GM18520 (cell line): ENCODE data around the gene ZNF562.
"Not testable (repeated sequence)": the region's sequence is repeated elsewhere in the genome, so short reads cannot be mapped to it uniquely, and the experiment has no call there.

ENCODE experiments used
- ATAC-seq: cut with Tn5 transposase; IDR thresholded peaks from one replicate; pipeline ENCODE4 v1.9.1; 2021; ENCODE audit not compliant: unreplicated experiment

Gene ZNF562

DNA sequence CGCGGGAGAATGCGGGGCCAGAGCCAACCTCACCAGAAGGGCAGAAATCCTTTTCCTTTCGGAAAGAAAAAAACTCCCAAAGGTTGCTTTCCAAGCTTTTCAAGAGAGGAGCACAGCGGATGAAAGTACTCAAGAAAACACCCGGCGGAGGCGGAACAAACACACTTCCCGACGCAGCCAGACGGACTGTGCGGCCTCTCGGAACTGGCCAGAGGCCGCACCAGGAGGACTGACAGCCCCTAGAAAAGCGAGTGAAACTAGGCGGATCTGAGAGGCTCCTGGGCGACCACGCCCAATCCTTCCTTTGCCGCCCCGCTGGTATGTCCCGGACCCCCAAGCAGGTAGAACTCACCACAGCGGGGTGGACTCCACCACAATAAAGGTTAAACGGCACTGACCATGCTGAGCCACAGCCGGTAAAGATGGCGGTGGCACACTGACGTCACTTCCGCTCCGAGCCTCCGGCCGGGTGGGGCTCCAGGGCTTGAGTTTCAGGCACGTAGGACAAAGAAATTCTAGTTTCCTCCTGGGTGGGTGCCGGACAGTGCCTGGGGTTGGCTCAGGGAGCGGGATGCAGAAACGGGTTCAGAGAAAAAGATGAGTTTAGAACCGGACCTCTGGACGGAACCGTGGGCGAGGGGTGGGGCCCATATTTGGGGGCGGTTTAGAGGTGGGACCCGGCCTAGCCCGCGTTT lies at the start of gene ZNF562:
ZNF562 (minus strand) TSS at position 438 of the 695 bp plus-strand sequence. CDS start 14,356 bp downstream, outside the sequence.
- no peak for ATAC-seq

- ATAC-seq: no peak
Observed at GRCh38 chr19:9724157-9724556, 49.3 kb upstream of the ZNF562 start.

GRCh38 chr19:9721861-9722260 lies 47.0 kb upstream of the ZNF562 start:
- ATAC-seq: no peak

DNA sequence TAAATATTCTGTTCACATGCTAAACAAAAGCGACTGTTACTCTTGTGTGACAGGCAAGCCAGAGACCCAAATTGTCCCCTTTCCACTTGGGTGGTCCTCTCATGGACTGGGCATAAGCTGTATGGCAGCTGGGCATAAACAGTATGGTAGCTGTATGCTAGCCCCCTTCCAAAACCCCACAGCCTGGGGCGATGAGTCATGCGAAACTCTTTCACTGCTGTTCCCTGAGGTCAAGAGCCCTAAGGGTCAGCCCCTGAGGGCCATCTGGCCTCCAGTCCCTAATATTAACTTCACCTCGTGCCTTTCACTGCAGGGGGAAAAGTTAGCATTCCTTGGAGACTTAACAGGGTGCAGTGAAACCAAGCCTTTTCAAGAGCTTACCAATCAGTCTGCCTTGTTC lies 45.6 kb upstream of the ZNF562 start:
- no peak for ATAC-seq

DNA sequence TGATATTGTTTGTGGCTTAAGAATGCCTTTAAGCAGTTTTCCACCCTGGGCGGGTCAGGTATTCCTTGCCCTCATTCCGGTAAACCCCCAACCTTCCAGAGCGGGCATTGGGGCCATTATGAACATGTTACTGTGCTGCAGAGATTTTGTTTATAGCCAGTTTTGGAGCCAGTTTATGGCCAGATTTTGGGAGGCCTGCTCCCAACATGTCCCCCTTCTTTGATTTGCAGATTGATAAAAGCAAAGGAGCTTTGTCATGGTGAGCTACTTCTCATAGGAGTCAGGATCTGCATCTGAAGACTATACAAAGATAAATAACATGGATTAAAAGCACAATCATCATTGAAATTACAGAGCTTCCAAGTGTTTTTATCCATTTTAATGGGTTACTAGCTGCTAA lies 36.9 kb upstream of the ZNF562 start:
- no peak for ATAC-seq

DNA sequence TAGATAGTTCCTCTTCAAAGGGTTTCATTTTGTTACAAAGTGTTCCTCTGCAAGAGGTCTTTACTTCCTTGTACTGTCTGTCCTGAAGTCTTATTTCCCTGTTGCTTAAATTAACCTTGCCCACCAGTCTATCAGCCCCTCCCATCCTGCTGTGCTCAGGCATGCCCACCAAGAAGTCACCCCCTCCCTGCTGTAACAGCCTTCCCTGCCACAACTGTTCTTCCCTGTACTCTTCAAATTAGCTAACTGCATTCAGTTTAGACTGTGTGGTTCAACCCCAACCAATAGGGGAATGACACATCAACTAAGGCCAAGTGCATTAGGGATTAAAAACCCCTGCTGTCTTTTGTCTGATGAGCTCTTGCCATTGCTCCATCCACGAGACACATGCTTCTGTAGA lies 34.4 kb upstream of the ZNF562 start:
- no peak for ATAC-seq

DNA sequence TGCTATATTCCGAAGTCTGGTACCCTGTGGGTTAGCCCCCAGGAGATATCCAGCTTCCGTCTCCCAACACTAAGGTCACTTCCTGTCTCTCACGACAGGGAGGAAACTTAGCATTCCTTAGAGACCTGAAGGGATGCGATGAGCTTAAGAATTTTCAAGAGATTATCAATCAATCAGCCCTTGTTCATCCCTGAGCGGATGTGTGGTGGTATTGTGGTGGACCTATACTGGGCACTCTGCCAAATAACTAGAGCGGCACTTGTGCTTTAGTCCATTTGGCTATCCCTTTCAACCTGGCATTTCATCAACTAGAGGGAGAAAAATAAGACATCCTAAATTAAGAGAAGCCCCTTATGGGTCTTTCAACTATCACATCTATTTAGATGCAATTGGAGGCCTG lies 30.9 kb upstream of the ZNF562 start:
- no peak for ATAC-seq

GRCh38 chr19:9702186-9702585 lies 27.3 kb upstream of the ZNF562 start:
- no peak for ATAC-seq

DNA sequence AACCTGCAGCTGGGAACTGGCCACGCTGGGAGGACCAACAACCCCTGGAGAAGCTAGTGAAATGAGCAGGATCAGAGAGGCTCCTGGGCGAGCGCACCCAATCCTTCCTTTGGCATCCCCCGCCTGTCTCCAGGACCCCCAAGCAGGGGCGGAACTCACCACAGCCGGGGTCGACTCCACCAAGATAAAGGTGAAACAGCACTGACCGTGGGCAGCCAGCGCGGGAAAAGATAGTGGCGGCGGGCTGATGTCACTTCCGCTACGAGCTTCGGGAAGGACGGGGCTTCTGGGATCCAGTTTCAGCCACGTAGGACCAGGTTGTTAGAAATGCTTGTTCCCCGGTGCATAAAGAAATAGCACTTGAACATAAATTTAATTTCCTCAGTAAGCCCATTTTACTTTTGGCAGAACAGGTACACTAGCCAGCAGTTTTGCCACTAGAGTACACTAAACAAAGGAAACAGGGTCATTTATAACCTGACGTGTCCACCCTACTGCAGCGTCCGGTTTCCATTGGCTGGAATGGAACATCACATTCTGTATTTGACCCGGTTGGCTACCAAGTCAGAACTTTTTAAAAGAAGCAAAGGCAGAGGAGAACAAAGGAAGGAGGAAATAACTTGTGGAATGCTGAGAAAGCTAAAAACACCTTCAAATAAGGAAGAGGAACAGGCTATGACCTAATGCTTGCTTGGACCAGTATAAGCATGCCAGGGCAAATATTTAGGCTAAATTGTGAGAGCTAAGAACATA lies 25.5 kb upstream of the ZNF562 start:
- no peak for ATAC-seq

DNA sequence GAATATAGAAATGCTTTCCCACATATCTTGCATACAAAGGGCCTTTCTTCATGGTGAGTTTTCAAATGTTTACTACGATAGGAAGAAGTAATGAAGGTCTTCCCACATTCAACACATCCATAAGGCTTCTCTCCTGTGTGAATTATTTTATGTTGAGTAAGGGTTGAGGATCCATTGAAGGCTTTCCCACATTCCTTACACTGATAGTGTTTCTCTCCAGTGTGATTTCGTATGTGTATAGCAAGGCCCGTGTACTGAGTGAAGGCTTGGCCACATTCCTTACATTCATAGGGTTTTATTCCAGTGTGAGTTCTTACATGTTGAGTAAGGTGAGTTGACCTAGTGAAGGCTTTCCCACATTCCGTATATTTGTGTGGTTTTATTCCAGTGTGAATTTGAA lies 15.4 kb upstream of the ZNF562 start:
- ATAC-seq: not testable (repeated sequence)

DNA sequence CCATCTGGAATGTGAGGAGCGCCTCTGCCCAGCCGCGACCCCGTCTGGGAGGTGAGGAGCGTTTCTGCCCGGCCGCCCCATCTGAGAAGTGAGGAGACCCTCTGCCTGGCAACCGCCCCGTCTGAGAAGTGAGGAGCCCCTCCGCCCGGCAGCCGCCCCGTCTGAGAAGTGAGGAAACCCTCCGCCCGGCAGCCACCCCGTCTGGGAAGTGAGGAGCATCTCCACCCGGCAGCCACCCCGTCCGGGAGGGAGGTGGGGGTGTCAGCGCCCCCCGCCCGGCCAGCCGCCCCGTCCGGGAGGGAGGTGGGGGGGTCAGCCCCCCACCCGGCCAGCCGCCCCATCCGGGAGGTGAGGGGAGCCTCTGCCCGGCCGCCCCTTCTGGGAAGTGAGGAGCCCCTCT lies 5.1 kb upstream of the ZNF562 start:
- not testable (repeated sequence) for ATAC-seq

- ATAC-seq: not testable (repeated sequence)
Observed at GRCh38 chr19:9675358-9675901, 530 bp upstream of the ZNF562 start.

DNA sequence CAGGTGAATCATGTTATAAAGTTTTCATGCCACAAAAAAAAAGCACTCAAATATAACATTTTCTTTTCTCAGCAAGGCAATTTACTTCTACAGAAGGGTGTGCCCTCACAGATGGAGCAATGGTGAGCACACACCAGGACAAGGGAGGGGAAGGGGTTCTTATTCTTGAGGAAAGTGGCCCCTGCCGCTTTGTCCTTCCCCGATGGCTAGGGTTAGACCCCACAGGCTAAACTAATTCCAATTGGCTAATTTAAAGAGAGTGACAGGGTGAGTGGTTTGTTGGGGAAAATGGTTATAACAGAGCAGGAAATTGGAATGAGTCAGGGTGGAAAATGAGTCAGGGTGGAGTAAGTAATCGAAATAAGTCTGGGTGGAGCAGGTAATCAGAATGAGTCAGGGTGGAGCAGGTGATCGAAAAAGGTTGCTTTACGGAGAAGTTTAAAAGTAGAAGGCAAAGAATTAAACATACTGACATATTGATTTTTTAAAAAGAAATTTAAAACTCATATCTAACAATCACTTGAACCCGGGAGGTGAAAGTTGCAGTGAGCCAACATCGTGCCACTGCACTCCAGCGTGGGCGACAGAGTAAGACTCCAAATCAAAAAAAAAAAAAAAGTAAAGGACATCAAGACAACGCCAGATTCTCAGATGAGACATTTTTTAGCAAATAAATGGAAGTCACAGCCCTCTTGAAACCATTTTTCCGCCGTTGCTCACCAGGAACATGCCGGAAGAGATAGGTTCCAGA lies 813 bp downstream of the ZNF562 start:
- no peak for ATAC-seq

- no peak for ATAC-seq
Observed at GRCh38 chr19:9672893-9673292, 2.0 kb downstream of the ZNF562 start.

DNA sequence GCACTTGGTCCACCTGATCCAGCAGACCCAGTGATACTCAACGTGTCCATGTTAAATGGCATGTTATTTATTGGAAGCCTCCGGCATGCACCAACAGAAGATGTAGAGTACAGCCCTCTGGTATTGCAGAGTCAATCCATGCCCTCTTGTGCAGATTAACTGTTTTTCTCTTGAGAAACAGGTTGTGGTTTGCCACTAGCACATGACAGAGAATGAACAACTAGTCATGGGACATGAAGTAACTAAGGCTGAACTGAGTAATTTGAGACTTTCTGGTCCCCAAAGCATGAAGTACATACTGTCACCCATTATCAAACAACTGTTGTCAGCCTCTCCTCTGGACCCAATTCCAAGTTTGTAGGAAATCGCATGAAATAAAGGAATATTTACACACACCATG lies 3.2 kb downstream of the ZNF562 start:
- no peak for ATAC-seq

GRCh38 chr19:9668544-9668943 lies 6.4 kb downstream of the ZNF562 start:
- no peak for ATAC-seq

DNA sequence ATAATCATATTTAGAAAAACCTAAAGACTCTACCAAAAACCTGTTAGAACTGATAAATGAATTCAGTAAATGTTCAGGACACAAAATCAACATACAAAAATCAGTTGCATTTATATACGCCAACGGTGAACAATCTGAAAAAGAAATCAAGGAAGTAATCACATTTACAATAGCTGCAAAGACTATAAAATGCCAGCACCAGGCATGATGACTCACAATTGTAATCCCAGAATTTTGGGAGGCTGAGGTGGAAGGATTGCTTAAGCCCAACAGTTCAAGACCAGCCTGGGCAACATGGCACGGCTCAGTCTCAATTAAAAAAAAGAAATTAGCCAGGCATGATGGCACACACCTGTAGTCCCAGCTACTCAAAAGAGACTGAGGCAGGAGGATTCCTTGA lies 7.0 kb downstream of the ZNF562 start:
- no peak for ATAC-seq

GRCh38 chr19:9658769-9659168 lies 16.1 kb downstream of the ZNF562 start:
- no peak for ATAC-seq

DNA sequence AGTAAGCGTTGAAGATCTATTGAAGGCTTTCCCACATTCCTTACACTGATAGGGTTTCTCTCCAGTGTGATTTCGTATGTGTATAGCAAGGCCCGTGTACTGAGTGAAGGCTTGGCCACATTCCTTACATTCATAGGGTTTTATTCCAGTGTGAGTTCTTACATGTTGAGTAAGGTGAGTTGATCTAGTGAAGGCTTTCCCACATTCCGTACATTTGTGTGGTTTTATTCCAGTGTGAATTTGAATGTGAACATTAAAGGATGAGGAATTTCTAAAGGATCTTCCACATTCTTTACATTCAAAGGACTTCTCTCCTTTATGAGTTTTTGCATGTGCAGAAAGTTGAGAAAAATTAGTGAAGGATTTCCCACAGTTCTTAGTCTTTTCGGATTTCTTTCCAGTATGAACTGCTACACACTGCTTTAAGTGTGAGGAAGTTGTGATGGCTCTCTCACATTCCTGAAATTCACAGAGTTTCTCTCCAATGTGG lies 21.8 kb downstream of the ZNF562 start:
- ATAC-seq: not testable (repeated sequence)

- not testable (repeated sequence) for ATAC-seq
Observed at GRCh38 chr19:9651464-9651863, 23.4 kb downstream of the ZNF562 start.

- no peak for ATAC-seq
Observed at GRCh38 chr19:9650345-9650744, 24.6 kb downstream of the ZNF562 start.
